Neural progenitor cell (in vitro differentiated cells): ENCODE data around the gene TPST2. TPM values are rescaled to one million over a fixed set of nuclear protein-coding genes. Genes with fewer than 3 reads are reported as not detected.

ENCODE experiments used
- DNase-seq: peaks from one replicate; pipeline ENCODE4 v3.0.0-alpha.2; 2016; ENCODE audit warnings: low spot score
- H2AFZ ChIP-seq: fragments of 200-600 bp; sonication (generic); replicated peaks from 2 replicates; pipeline ENCODE4 v1.6.1; 2016; ENCODE audit warnings: antibody characterized with exemption
- H3F3A ChIP-seq: fragments of 200-600 bp; sonication (generic); 2 replicates; pipeline ENCODE4 v1.6.1; 2016; ENCODE audit warnings: antibody characterized with exemption, low read depth
- H3K27ac ChIP-seq: fragments of 200-600 bp; sonication (generic); 2 replicates; pipeline ENCODE4 v1.5.1; 2016; ENCODE audit warnings: mild to moderate bottlenecking
- H3K27me3 ChIP-seq: fragments of 200-600 bp; sonication (generic); 2 replicates; pipeline ENCODE4 v1.6.1; 2016; ENCODE audit warnings: mild to moderate bottlenecking, moderate library complexity
- H3K36me3 ChIP-seq: fragments of 200-600 bp; sonication (generic); 2 replicates; pipeline ENCODE4 v1.5.1; 2016
- H3K4me1 ChIP-seq: fragments of 200-600 bp; sonication (generic); 2 replicates; pipeline ENCODE4 v1.6.1; 2016; ENCODE audit warnings: mixed run types
- H3K4me2 ChIP-seq: fragments of 200-600 bp; sonication (generic); 2 replicates; pipeline ENCODE4 v1.6.1; 2016
- H3K4me3 ChIP-seq: fragments of 200-600 bp; sonication (generic); 2 replicates; pipeline ENCODE4 v1.5.1; 2016
- H3K79me2 ChIP-seq: fragments of 200-600 bp; sonication (generic); 2 replicates; pipeline ENCODE4 v1.6.1; 2016; ENCODE audit warnings: low read depth
- H3K9ac ChIP-seq: fragments of 200-600 bp; sonication (generic); 2 replicates; pipeline ENCODE4 v1.6.1; 2016
- H3K9me3 ChIP-seq: fragments of 200-600 bp; sonication (generic); 2 replicates; pipeline ENCODE4 v1.5.1; 2016; ENCODE audit warnings: low read depth
- H4K20me1 ChIP-seq: fragments of 200-600 bp; sonication (generic); 2 replicates; pipeline ENCODE4 v1.6.1; 2016; ENCODE audit warnings: low read depth
- H3K27ac Mint-ChIP-seq: 3 replicates; pipeline ENCODE4 v1.8.0; 2021; ENCODE audit warnings: mixed read lengths
- H3K27me3 Mint-ChIP-seq: 2 replicates; pipeline ENCODE4 v1.8.0; 2022; ENCODE audit warnings: low read depth, mild to moderate bottlenecking, inconsistent platforms, moderate library complexity, mixed read lengths; ENCODE audit not compliant: insufficient read depth
- H3K36me3 Mint-ChIP-seq: 3 replicates; pipeline ENCODE4 v1.8.0; 2021; ENCODE audit warnings: mixed read lengths
- H3K4me1 Mint-ChIP-seq: 3 replicates; pipeline ENCODE4 v1.8.0; 2021; ENCODE audit warnings: mixed read lengths
- H3K4me3 Mint-ChIP-seq: 3 replicates; pipeline ENCODE4 v1.8.0; 2021; ENCODE audit warnings: mild to moderate bottlenecking, moderate library complexity, mixed read lengths
- H3K9me3 Mint-ChIP-seq: 3 replicates; pipeline ENCODE4 v1.8.0; 2020; ENCODE audit warnings: mixed read lengths
- CTCF ChIP-seq: fragments of 200-600 bp; sonication (generic); IDR thresholded peaks from 2 replicates; pipeline ENCODE4 v1.5.1; 2017; ENCODE audit warnings: antibody characterized with exemption, mild to moderate bottlenecking
- EZH2 ChIP-seq: fragments of 200-600 bp; sonication (generic); IDR thresholded peaks from 2 replicates; pipeline ENCODE4 v1.6.1; 2017; ENCODE audit warnings: antibody characterized with exemption, mild to moderate bottlenecking, moderate library complexity
- EZH2phosphoT487 ChIP-seq: fragments of 200-600 bp; sonication (generic); IDR thresholded peaks from 2 replicates; pipeline ENCODE4 v1.6.1; 2017; ENCODE audit warnings: antibody characterized with exemption
- total RNA-seq: library from RNA; depleted of rRNA; stranded (reverse); fragments of >200 nt; gene quantifications from 2 replicates; pipeline ENCODE4 v1.2.3, GENCODE V29; 2015; ENCODE audit warnings: low replicate concordance

TPST2 gene
- total RNA-seq, 1 donor from 2014 or later = 31.7 TPM

- TF ChIP-seq EZH2 = no peak
- no peak for TF ChIP-seq EZH2phosphoT487
- TF ChIP-seq CTCF = no peak
- peaks cover 8% of the 10 kb centered on the region for H3K4me1 ChIP-seq
- peak overlapping the region; percentile 5 for H3K27ac Mint-ChIP-seq
- H3K27me3 ChIP-seq = no peaks in the 10 kb centered on the region
- H3K4me2 ChIP-seq = no peak overlapping the region
- H3K9me3 Mint-ChIP-seq = peaks cover 5% of the 10 kb centered on the region
- H3K4me1 Mint-ChIP-seq = peaks cover 21% of the 10 kb centered on the region
- peaks cover 6% of the 10 kb centered on the region for H3K36me3 ChIP-seq
- peaks cover 10% of the 10 kb centered on the region for H3K36me3 Mint-ChIP-seq
- no peak overlapping the region for H3K27ac ChIP-seq
- H3K27me3 Mint-ChIP-seq = peaks cover 2% of the 10 kb centered on the region
- peaks cover 40% of the 10 kb centered on the region for H3K79me2 ChIP-seq
- DNase-seq = no peak
- no peak overlapping the region for H3K4me3 ChIP-seq
- no peak overlapping the region for H2AFZ ChIP-seq
- H4K20me1 ChIP-seq = peaks cover 51% of the 10 kb centered on the region
- no peak overlapping the region for H3K4me3 Mint-ChIP-seq
- no peak overlapping the region for H3K9ac ChIP-seq
- peaks cover 4% of the 10 kb centered on the region for H3K9me3 ChIP-seq
- H3F3A ChIP-seq = peaks cover 20% of the 10 kb centered on the region
These were observed 4.7 kb downstream of the TPST2 start for GRCh38 chr22:26585104-26585790.

GRCh38 chr22:26584010-26584409 lies 5.9 kb downstream of the TPST2 start:
- peaks cover 6% of the 10 kb centered on the region for H3K36me3 ChIP-seq
- H3K9me3 ChIP-seq = peaks cover 4% of the 10 kb centered on the region
- peaks cover 59% of the 10 kb centered on the region for H4K20me1 ChIP-seq
- H3K4me2 ChIP-seq = no peak overlapping the region
- peaks cover 10% of the 10 kb centered on the region for H3K36me3 Mint-ChIP-seq
- peaks cover 17% of the 10 kb centered on the region for H3F3A ChIP-seq
- H3K27ac Mint-ChIP-seq = peak overlapping the region; percentile 18
- H3K27me3 ChIP-seq = no peaks in the 10 kb centered on the region
- DNase-seq = no peak
- peaks cover 2% of the 10 kb centered on the region for H3K27me3 Mint-ChIP-seq
- H3K4me1 ChIP-seq = peaks cover 16% of the 10 kb centered on the region
- peaks cover 45% of the 10 kb centered on the region for H3K79me2 ChIP-seq
- H3K4me3 Mint-ChIP-seq = no peak overlapping the region
- no peak overlapping the region for H3K9ac ChIP-seq
- peaks cover 5% of the 10 kb centered on the region for H3K9me3 Mint-ChIP-seq
- no peak overlapping the region for H3K4me3 ChIP-seq
- H3K4me1 Mint-ChIP-seq = peaks cover 22% of the 10 kb centered on the region
- no peak overlapping the region for H2AFZ ChIP-seq
- no peak overlapping the region for H3K27ac ChIP-seq
- TF ChIP-seq EZH2phosphoT487 (no peak), CTCF (no peak), EZH2 (no peak)

- no peak overlapping the region for H3K4me3 ChIP-seq
- Mint-ChIP-seq H3K4me3 (no peak overlapping the region), H3K27ac (no peak overlapping the region), H3K9me3 (no peaks in the 10 kb centered on the region), H3K36me3 (peaks cover 4% of the 10 kb centered on the region), H3K4me1 (peaks cover 15% of the 10 kb centered on the region), H3K27me3 (peaks cover under 1% of the 10 kb centered on the region)
- peaks cover 17% of the 10 kb centered on the region for H3F3A ChIP-seq
- H3K4me1 ChIP-seq = peaks cover 13% of the 10 kb centered on the region
- H4K20me1 ChIP-seq = peaks cover 60% of the 10 kb centered on the region
- H3K27me3 ChIP-seq = no peaks in the 10 kb centered on the region
- no peaks in the 10 kb centered on the region for H3K36me3 ChIP-seq
- no peak overlapping the region for H3K27ac ChIP-seq
- H3K79me2 ChIP-seq = peaks cover 39% of the 10 kb centered on the region
- TF ChIP-seq CTCF (no peak), EZH2 (no peak), EZH2phosphoT487 (no peak)
- no peak for DNase-seq
- no peak overlapping the region for H3K9ac ChIP-seq
- no peak overlapping the region for H3K4me2 ChIP-seq
- no peaks in the 10 kb centered on the region for H3K9me3 ChIP-seq
- H2AFZ ChIP-seq = no peak overlapping the region
These were observed 8.2 kb downstream of the TPST2 start for GRCh38 chr22:26581633-26582168.
